C4-2B (cell line): ENCODE data around the gene PTH1R.

Source experiments
- ZFX ChIP-seq: fragments of 450-650 bp; IDR thresholded peaks from 2 replicates; pipeline ENCODE4 v1.6.1; 2017
- TF ChIP-seq, protein P1 (sequence below): fragments of 450-650 bp; conservative IDR thresholded peaks from 2 replicates; pipeline ENCODE4 v1.5.1; 2017; ENCODE audit warnings: mild to moderate bottlenecking

DNA sequence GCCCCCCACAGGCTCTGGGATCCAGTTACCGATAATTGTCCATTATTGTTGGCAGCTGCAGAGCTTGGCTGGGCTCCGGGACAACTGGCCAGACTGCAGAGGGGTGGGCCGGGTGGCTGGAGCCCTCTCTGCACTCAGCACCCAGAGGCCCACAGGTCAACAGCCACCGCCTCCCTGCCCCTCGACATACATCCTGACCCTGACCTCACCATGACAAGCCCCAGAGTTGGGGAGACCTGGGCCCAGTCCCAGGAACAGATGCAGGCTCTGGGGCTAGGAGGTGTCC lies 22.4 kb downstream of the PTH1R start:
- TF ChIP-seq, protein P1, sequence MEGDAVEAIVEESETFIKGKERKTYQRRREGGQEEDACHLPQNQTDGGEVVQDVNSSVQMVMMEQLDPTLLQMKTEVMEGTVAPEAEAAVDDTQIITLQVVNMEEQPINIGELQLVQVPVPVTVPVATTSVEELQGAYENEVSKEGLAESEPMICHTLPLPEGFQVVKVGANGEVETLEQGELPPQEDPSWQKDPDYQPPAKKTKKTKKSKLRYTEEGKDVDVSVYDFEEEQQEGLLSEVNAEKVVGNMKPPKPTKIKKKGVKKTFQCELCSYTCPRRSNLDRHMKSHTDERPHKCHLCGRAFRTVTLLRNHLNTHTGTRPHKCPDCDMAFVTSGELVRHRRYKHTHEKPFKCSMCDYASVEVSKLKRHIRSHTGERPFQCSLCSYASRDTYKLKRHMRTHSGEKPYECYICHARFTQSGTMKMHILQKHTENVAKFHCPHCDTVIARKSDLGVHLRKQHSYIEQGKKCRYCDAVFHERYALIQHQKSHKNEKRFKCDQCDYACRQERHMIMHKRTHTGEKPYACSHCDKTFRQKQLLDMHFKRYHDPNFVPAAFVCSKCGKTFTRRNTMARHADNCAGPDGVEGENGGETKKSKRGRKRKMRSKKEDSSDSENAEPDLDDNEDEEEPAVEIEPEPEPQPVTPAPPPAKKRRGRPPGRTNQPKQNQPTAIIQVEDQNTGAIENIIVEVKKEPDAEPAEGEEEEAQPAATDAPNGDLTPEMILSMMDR: no peak
- no peak for TF ChIP-seq ZFX
